Fibroblast of skin of scalp (primary cell): Measurements from ENCODE around the gene SLC29A2.

Experiments
- DNase-seq: peaks from one replicate; pipeline ENCODE4 v3.0.0-alpha.2; 2013

Gene SLC29A2

DNA sequence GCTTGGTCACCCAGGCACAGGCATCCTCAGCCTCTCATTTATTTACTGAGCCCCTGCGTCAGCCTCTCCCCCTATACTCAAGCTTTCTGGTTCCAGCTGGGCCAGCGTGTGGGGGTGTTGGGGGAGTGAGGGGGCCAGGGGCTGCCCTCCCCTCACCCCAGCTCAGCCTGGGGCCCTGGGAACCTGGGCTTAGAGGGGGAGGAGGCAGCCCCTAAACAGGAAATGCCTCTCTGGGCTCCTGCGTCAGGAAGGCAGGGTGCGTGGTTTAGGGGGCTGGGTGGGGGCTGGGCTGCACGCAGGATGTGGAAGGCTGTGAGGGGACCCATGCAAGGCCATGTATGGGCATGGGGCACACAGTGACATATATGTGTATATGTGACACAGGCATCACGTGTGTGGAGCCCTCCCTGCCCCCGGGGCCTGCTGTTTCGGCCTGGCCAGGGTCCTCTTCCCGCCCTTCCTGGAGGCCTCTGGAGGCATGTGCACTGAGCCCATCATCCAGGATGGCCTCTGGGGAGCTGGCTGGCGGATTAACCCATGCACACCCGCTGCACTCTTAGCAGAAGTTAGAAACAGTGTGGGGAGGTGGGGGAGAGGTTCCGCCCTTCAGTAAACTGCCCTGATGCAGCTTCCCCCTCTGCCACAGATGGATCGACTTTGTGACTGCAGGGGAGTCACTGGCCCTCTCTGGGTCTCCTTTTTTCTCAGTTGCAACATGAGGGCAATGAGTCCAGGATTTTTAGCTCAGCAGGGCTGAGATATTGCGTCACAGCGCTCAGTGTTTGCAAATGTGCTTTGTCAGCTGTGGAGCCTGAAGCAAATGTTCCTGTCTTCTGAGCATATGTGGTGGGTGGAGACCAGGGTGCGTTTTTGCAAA is 53.6 kb downstream of the SLC29A2 start:
- peak; percentile 88 for DNase-seq

DNA sequence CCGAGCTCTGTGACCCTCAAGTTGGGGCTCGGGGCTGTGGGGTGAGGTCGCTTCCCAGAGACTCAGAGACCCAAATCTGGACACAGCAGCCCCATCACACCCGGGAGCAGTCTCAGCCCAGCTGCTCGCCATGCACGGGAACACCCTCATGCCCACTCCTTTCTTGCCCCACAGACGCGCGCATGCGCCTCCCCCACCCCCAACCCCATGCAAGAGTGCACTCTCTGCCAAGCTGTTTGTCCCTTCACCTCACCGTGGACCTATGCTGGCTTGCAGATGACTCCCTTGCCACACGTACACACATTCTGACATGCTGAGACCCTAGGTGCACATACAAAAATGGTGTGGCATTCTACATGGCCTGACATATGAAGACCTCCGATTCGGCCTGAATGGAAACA is 54.2 kb downstream of the SLC29A2 start:
- DNase-seq = peak; percentile 89

DNA sequence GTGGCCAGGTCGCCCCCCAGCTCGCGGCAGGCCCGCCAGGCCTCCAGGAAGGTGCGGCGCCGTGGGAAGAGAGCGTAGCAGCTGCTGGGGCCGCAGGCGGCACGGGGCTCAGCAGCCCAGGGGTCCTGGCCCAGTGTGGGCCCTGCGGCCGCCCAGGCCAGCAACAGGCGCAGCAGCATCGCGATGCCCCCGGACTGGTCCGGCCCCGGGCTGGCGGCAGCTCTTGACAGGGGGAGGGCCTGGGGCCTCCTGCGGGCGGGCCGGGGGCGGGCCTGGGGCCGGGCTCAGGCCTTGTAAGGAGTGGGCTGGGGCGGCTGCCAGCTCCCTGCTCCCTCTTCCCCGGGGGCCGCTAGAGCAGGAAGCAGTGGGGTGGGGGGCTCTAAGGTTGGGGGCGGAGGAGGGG is 54.7 kb downstream of the SLC29A2 start, which contains the start of gene CD248:
TSS of gene CD248 (minus strand) at position 196 of the 403 bp plus-strand sequence. CDS start at position 179, 17 bp downstream.
- peak; percentile 96 for DNase-seq

DNA sequence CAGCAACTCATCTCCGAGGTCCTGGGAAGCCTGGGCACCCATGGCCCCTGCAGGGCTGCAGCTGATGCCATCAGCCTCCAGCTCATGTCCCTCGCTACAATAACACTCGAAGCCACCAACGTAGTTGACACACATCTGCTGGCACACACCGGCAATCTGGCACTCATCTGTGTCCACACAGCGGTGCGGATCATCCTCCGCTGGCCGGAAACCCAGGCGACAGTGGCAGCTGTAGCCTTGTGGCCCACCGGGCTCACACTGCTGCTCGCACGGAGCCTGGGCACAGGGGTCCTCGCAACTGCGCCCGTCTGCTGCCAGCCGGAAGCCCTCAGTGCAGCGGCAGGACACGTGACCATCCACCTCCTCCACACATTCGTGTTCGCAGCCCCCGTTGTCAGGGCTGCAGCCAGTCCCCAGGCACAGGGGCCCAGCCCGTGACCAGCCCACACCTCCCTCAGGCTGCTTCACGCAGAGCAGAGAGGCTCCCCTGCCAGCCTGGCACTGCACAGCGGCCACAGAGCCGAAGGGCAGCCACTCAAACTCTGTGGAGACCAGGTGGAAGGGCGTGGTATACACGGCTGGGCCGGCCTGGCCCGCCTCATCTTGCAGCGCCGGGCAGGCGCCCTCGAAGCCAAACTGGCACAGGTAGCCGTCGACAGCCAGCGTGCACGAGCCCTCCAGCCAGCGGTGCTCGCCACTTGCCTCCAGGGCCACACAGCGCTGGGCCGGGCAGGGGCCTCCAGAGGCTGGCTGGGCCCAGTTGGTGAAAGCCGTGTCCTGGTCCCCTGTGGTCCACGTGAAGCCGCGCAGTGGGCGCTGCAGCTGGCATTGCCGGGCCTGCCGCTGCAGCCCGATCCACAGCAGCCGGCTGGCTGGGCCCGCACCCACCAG is 55.4 kb downstream of the SLC29A2 start:
- no peak for DNase-seq

DNA sequence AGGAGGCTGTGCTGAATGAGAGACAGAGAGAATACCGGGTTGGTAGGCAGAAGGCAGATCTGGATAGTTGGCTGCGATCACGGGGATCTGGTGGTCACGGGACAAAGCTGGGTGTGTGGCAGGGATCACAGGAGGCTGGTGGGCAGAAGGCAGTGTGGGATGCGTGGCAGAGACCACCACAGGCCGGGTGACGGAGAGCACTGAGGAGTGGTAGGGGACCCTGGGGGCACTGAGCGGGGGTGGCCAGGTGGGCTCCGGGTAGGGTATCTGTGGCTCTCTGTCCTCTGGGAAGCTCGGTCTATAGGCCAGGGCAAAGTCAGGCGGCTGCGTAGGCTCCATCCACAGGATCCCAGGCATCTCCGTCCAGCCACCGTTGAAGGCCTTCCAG is 56.1 kb downstream of the SLC29A2 start:
- DNase-seq = no peak

DNA sequence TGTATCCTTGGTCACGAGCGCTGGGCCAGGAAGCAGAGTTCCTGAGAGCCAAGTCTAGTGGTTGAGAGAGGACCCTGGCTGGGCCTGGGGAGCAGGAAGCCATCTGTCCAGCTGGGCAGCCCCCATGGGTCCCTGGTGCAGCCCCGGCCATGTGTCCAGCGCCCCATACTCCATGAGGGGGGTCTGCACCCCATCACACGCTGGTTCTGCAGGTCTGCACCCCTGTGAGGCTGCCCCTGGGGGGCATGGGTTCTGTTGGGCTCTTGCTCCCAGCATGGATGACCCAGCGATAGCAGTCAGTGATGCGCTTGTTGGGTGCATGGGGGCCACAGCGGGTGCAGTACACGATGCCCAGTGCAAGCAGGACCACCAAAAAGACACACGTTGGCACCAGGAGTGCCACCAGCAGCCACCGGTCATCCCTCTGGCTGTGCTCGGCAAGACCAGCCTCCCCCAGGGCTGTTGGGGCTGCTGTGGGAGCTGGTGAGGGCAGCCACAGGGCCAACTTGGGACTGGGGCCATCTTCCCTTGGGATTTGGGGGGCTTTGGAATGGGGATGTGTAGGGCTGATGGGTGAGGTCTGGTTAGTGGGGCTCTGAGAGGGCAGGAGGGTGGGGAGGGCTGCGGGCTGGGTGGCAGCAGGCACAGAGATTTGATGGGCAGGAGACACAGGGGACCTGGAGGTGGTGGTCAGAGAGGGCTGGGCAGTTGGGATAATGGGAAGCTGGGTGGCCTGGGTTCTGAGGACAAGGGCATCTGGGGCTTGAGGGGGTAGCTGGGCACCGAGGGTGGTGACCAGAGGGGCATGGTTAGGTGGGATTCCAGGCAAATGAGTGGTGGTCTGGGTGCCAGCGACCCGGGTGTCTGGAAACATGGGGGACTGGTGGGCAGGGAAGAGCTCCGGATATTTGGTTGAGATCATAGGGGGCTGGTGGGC is 56.7 kb downstream of the SLC29A2 start:
- DNase-seq = no peak

DNA sequence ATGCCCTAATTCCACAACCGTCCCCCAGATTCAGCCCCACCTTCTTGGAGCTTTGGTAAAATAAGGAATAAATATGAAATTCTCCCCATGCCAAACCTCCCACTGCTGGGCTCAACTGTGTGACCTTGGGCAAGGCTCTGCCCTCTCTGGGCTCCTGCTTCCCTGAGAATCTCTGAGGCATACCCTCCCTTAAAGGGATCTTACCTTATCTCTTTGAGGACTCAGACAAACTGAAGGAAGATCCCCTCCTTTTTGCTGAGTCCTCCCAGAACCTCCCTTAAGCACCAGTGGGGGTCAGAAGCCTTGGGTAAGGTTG is 57.4 kb downstream of the SLC29A2 start:
- DNase-seq = no peak

DNA sequence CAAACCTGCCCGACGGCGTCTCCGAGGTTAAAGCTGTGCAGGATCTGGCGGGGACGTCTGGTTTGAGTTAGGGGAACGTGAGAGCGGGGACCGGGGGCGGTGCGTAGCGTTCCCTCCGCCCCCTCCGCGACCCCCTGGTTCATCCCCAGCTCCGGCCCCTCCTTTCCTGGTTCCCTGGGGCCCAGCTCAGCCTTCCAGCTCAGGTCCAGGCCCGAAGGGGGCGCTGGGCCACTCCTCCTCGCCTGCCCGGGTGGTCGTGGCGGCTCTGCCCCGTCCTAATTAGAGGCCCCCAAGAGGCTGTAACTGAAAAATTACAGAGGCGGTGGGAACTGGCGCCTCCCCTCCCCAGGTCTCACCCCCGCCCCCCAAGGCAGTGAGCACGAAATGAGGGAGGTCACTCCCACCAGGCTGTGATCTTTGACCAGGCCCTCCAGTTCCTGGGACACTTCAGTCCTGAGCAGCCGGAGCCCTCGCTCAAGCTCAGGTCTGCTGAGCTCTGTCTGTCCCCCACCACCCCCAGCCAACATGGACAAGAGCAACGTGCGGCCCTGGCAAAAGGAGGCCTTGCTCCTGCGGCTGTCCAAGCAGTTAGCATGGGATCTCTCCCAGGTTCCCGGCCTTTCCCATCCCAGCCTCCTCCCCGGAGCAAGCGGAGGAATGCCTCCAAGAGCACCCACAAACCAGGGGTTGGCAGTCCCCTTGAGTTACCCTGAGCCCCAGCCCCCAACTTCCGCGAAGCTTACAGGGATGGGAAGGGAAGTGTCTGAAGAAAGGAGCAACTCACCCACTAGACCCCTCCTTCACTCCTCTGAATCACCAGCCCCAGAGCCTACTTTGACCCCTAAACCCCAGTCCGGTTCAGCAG is 58.0 kb downstream of the SLC29A2 start:
- no peak for DNase-seq

DNA sequence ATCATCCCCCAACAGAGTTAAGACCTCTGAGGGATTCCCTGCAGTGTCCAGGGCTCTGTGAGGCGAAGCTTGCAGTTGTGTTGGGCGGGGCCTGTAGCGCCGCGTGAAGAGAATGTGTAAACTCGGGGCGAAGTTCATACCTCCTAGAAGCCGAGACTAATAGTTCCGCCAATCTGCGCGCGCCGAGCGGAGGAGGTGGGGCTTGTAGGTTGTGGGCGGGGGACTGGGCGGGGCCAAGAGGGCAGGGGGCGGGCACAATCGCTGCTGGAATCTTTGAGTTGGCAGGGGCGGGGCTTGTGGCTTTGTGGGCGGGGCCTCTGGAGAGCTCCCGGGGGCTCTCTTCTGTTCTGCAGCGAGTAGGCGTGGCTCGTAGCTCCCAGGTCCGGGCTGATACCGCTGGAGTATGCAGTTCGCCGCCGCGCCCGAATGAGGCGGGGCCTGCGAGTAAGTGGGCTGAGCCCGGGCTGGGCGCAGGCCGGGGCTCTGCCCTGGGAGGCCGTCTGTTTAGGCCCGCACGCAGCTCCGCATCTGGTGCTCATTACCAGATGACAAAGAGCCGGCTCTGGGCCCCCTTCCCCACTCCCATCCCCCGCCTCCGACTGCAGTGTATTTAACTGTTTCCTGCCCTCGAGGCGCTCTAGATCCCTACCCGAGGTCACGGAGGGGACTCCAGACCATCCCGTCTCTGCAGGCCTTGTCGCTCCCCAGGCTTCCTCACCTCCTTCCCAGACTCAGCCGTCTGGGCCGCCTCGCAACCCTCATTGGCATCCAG is 58.8 kb downstream of the SLC29A2 start:
- DNase-seq = peak; percentile 100
